Measurements from ENCODE around the gene TSEN15. TPM values are rescaled to one million over a fixed set of nuclear protein-coding genes. Genes with fewer than 3 reads are reported as not detected.

The TSEN15 gene
- total and polyA plus RNA-seq, 2 of the 8 experiments (the other 6 are each of a cell fraction or from before 2014, with no cell fraction given) = 23.4 to 31.4 TPM

GRCh38 chr1:184061396-184062003, 10.0 kb downstream of the TSEN15 start (continued):
- no peak for TF ChIP-seq CHD7 (IDR thresholded peaks at IDR 0.05; ENCODE audit: insufficient replicate concordance, low read length)
- TF ChIP-seq ATF2 (IDR thresholded peaks at IDR 0.05; ENCODE audit: low read length) = no peak
- TF ChIP-seq JUND (IDR thresholded peaks at IDR 0.05; ENCODE audit: low read length) = no peak

All from H1 (cell line).